CD4-positive, alpha-beta T cell treated with Interleukin-1 beta for 1 hour (primary cell): ENCODE data around the gene EXT2.

Experiments
- DNase-seq, 2 donors: peaks; one replicate each; pipeline ENCODE4 v3.0.0-alpha.2; 2020 to 2022

Gene EXT2

DNA sequence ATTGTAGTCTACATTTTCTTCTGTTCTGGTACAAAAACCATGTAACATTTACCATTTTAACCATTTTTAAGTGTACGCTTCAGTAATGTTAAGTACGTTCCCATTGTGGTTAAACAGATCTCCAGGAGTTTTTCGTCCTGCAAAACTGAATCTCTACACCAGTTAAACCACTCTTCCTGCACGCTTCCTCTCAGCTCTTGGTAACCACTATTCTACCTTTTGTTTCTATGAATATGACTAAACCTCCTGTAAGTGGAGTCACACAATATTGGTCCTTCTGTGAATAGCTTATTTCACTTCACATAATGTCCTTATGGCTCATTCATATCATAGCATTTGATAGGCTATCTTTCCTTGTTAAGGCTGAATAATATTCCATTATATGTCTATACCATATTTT, 7.1 kb upstream of the EXT2 start:
- no peak for DNase-seq

DNA sequence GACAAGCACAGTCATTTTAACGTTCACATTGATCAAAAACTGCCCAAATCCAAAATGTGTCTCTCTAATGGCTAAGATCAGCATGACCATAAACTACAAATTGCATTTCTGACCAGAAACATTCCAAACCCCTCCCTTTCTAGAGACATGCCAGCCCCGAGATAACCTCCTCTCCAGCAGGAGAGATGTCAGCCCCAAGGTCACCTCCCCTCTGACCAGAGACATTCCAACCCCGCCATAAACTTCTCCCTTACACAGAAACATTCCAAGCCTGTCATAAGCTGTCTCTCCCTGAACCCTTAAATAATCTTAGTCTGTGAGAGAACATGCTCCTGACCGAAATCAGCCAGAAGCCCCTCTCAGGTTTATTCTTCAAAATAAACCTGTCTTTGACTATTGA, 6.6 kb upstream of the EXT2 start:
- DNase-seq = no peak

DNA sequence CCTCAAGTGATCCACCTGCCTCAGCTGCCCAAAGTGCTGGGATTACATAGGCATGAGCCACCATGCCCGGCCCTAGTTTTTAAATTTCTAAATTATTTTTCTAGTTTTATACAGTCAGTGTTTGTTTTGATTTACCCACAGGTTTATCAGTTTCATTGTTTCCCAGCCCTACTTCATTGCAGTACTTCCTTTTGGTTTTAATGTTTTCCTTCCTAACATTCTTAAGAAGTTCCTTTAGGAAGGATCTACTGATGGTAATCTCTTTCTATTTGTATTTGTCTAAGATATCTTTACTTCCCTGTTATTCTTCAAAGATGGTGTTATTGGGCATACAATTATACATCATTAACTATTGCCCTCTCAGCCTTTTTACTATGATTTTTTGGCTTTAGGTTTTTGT, 4.9 kb upstream of the EXT2 start:
- no peak for DNase-seq

DNA sequence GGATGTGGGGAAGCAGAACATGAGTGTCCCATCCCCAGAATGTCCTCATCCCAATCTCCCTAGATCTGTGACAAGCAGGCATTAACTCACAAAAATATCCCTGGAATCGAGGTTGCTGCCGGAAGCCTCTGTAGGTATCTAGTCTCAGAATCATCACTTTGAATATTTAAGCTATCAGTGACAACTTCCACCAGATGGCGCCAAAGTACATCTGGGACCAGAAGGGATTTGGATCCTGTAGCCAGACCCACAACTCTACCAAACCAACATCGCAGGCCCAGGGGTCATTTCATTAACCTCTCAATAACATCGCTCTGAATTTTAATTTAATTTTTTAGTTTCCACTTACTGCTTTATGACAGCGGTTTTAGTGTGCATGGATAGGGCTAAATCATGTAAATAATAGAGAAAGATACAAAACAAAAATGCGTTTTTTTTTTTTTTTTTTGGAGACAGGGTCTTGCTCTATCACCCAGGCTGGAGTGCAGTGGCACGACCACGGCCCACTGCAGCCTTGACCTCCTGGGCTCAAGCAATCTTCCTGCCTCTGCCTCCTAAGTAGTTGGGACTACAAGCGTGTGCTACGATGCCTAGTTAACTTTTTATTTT, 1.1 kb upstream of the EXT2 start:
- DNase-seq = peak; percentile 71 to 83

DNA sequence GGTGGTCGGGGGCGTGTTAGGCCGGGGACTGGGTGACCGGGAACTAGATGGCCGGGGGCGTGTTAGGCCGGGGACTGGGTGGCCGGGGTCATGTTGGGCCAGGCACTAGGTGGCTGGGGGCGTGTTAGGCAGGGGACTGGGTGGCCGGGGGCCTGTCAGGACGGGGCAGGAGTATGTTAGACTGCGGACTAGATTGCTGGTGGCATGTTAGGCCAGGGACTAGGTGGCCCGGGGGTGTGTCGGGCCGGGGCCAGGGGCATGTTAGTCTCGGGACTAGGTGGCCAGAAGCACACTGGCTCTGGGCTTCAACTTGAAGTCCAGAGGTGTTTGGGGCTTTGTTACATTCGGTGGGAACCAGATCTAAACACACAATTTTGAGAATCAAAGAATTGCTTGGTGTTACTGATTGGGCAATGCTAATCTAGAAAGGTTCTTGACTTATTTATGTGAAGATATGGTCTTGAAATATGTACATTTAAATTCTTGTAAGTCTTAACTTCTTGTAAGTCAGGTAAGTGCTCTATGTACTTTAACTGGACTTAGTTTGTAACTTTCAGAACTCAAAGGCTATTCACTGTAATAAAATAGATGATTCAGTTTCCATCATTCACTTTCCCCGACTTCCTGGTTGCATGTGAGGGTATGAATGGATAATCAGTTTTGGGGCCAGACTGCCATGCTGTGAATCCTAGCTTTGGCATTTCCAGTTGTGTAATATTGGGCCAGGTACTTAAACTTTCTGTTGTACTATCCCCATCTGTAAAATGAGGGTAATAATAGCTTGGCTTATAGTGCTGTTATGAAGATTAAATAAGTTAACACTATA, 1.1 kb downstream of the EXT2 start:
- no peak for DNase-seq

DNA sequence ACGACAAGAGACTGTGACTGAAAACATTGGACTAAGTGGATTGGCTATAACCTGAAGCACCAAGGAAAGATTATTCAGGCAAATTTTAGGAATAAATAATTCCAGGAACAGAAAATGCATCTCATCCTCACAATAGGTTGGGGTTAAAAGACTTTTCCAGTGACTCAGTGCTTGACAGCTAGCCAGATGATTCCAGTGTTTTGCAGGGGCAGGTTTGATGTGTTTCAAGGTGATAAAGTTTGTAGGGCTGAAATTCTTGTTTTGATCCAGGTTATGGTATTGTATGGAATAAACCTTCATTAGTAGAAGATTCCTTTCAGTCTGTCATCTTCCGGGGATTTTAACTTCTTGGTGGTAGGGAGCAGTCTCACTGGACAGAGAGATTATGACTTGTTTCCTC, 2.3 kb downstream of the EXT2 start:
- DNase-seq = no peak

DNA sequence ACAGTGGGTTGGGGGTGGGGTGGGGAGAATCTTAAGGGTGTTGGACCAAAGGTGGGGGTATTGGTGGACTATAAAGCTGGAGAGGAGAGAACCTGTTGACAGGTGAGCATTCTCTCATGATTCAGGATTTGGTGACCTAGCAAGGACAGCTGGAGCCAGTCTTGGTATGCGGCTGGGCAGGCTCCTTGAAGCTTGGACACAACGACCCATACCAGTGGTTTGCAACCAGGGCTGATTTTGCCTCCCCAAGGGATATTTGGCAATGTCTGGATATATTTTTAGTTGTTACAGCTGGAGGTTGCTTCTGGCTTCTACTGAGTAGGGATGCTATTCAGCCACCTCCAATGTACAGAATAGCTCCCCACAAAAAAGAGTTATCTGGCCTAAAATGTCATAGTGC, 5.6 kb downstream of the EXT2 start:
- DNase-seq = no peak

DNA sequence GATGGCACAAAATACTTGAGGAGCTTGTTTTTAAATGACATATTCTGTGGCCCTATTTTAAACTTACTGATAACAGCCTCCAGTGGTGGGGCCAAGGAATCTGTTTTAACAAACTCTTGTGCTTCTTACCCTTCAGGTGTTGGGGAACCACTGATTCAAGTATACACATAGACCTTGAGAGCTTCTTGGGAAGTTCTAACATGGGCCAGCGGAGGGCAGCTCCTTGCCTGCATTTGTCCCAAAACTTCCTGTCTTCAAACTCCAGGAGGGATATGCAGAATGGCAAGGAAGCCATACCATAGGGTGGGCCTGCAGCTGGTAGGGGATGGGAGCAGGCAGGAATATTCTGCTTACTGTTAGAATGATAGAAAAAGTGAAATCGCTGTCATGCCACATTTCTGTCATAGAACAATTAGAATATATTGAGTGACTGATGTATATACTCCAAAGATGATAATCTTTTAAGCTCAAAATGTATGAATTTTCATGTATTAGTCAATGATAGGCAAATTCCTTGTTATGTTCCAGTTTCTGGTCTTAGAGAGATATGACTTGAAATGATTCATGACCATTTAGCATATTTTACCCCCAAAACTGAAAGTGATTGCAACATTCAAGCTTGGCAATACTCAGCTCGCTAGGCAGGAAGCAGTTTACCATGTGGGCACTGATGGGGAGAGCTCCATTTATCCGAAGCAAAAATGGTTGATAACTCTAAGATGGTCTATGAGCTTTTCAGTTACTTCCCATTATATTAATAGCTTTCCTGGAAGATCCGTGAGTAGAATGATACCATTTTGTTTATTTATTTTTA, 9.2 kb downstream of the EXT2 start:
- no peak for DNase-seq

DNA sequence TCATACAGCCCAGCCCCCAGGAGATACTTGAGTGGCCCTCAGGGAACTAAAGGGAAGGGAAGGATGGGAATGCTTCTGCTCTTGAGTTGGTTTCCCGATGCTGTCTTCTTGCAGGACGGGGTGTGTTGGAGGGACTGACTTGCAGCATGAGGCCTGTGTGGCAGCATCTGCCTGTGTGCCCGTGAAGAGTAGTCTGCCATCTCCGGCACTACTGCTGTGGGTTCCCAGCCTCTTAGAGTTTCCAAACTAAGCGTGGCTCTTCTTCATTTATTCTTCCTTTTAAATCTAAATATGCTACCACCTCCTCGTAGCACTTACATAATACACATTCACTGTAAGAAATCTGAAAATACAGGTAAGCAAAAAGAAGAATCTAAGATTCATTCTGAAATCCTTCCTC, 12.8 kb downstream of the EXT2 start:
- DNase-seq = no peak

DNA sequence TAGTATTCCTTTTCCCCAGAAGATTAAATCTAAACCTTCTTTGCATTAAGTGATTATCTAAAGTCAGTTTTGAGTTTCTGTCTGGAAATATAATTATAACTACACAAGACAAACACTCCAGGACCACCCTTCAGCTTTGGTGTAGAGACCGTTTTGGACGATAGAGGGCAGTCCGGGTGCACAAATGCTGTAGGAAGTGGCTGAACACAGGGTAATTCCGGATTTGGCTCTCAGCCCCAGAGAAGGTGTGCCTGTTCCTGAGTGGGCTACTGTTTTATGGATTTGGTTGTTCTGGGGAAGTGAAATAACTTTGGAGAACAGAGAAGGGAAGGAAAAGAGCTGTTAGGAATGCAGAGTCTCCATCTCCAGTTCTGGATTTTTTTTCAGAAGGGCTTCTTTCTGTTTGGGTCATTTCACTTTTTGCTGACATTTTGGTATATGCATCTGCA, 14.8 kb downstream of the EXT2 start:
- peak; percentile 45 to 57 for DNase-seq

DNA sequence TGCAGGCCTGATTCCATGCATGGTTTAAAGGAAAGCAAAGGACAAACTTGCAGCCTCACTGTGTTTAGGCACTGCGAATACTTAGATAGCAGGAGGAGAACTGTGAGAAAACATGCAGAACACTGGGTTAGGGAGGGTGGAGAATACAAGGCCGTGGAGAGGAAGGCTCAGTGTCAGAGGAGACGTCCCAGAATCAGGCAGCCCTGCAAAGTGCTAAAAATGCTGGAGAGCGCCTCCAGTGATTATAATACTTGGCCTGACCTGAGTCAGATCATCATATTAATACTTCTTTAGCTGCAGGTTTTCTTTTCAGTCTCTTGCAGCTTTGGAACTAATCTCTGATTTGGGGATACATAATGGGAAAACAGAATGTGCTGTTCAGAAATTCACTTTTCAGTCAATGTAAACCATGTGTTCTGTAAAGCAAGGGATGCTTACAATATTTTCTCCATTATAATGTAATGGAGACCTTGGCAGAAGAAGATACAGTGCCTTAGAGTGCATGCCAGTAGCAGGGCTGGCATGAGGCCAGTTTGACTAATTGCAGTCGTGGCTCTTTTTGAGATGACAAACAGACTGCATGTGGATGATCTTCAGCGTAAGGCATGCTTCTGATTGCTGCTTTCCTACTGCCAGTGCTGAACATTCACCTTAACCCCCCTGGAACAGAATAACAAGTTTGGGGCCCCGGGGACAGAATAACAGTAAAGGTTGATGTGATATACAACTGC, 16.8 kb downstream of the EXT2 start:
- DNase-seq = no peak

DNA sequence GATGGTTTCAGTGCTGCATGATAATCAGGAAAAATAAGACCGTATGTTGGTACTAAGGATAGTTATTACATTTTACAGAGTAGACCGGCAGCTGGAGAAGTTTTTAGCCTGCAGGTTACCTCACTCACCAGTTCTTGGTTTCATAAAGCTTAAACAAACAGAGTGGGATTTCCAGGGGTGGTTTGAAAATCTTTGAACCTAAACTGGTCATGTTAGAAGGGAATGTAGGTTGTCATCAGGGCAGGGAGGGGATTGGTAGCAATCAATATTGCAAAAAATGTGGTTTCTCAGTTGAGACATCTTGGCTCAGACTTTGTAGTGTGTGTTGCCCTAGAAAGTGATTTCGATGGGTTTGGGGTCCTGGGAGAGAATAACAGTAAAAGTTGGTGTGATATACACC, 17.5 kb downstream of the EXT2 start:
- DNase-seq = no peak

DNA sequence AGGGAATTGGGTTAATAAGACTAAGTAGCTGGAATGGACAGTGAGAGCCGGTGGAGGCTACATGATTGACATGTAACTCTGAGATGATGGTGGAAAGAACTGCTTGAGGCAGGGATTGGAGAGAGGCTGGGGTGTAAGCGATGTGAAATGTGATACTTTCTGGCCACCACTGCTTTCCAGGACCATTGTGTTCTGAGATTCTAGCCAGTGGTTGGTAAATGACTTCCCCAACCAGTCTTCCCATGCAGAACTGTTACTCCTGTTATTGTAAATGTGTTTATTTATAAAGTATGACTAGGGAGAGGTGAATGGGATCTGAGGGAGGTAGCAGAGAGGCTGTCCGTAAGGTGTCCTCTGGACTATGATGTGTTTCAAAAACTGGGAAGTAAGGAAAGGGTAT, 18.1 kb downstream of the EXT2 start:
- no peak for DNase-seq

DNA sequence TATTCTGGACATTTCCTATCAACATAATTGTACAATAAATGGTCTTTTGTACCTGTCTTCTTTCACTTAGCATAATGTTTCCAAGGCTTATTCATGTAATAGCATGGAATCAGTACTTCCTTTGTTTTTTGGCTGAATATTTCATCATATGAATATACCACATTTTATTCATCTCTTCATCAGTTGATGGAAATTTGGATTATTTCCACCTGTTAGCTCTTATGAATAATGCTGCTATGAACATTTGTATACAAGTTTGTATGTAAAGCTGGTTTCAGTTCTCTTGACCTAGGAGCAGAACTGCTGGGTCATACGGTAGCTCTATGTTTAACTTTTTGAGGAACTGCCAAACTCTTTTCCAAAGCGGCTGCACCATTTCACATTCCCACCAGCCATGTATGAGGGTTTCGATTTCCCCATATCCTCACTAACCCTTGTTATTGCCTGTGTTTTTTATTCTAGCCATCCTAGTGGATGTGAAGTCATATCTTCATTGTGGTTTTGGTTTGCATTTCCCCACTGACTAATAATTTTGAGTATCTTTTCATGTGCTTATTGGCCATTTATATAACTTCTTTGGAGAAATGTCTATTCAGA, 20.9 kb downstream of the EXT2 start:
- no peak for DNase-seq

DNA sequence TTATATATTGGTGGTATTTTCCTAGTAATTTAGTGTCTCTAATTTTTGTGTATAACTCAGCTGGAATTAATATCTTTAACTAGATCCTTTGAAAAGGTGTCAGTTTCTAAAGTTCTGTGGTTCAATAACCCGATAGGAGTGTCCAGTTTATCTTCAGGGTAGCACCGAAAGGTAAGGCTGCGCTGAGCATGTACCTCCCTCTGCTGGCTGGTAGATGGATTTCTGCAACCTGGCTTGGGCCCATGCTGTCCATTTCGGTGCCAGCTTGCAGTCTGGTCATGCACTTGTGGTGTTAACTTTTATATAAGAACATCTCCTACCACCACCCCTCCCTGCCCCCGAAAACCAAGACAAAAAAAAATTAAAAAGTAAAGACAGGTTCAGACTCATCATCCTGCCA, 24.7 kb downstream of the EXT2 start:
- no peak for DNase-seq

DNA sequence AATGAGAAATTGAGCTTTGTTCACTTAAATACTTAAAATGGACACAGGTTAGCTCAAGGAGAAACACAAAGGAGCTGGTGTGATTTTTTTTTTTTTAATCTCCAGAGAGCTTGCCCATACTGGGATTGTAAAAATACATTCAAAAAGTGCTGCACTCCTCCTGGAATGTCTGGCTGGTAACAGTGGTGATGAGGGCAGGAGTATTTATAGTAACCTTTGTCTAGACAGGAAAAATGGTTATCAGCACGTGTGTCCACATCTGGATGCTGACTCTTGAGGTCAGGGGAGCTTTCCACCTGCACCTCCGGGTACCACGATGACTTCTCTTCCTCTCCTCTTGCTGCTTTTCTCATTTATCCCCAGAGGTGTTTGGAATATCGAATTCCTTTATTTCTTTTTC, 30.1 kb downstream of the EXT2 start:
- no peak for DNase-seq

DNA sequence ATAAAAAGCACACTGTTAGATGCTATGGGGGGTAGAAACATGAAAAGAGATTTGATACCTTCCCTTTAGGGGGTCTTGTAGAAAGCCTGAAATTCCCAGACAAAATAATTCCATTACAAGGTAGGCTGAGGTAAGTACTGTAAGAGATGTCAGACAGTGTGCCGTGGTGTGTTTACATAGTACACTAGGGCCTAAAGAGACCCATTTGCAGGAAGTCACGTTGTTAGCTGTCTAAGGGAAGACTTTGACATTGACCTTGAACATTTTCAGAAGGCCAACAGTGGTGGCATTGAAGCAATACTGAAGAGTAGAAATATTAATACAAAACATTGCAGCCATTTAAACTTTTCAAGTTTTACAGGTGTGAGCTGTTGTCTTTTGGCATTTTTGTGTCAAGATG, 30.8 kb downstream of the EXT2 start:
- no peak for DNase-seq

DNA sequence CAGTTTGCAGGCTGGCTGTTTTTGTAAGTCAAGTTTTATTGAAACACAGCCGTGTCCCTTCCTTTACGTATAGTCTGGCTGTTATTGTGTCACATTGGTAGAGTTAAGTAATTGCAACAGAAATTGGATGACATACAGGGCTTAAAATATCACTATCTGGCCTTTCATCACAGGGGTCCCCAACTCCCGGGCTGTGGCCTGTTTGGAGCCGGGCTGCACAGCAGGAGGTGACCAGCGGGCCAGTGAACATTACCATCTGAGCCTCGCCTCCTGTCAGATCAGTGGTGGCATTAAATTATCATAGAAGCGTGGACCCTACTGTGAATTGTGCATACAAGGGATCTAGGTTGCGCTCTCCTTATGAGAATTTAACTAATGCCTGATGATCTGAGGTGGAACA, 31.7 kb downstream of the EXT2 start:
- no peak for DNase-seq

DNA sequence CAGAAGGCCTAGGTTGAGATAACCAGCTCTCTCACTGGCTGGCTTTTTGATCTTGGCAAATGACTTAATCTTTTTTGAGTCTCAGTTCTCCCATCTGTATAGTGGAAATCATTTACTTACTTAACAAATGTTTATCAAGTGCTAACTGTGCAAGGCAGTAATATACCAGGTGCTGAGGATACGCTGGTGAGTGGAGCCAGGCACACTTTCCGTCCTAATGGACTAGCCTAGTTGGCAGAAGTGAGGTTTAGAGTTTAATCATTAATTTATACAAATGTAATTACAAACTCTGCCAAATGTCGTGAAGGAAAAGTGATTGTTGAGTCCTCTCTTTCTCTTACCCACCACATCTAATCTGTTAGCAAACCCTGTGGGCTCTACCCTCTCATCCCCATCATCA, 33.3 kb downstream of the EXT2 start:
- DNase-seq = no peak

DNA sequence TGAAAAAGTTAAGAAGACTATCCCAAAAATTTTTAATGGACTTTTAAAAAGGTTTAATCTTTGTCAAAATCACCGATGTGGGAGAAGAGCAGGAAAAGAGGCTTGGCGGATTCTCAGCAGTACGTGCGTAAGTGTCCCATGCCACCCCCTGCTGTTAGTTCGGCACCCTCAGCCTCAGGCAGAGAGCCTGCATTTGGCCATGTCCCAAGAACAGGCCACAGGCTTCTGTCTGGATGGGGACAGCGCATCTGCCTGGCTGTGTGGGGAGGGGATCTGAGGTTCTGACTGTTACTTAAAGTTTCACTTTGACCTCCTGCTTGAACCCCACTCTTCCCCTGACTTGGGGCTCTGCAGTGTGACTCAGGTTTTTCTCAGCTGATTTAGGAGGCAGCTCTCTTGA, 35.3 kb downstream of the EXT2 start:
- no peak for DNase-seq

DNA sequence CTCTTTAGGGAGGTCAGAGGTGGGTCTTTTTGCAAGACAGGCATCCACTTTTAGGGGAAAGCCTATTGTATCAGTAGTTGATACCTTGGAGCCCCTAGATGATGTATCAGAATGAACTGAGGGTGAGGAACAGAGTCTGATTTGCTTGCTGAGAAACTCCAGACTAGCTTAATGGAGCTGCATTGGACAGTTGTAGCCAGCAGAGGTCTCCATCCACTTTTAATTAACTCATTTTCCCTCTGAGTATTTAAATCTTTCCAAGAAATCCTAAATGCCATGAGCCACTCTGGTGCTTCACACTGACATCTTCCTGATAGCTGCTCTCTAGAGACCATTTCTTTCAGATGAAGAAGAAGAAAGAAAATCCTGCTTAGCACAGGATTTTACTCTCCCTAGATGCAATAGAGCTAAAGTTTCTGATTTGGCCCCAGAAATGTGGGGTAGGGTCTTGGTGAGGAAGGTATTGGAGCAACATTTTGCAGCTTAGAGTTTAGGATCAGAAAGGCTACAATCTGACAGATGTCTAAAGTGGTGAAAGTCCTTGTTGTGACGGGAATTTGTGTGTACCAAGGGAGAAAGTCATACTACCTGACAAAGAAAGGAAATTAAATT, 38.0 kb downstream of the EXT2 start:
- DNase-seq = no peak

DNA sequence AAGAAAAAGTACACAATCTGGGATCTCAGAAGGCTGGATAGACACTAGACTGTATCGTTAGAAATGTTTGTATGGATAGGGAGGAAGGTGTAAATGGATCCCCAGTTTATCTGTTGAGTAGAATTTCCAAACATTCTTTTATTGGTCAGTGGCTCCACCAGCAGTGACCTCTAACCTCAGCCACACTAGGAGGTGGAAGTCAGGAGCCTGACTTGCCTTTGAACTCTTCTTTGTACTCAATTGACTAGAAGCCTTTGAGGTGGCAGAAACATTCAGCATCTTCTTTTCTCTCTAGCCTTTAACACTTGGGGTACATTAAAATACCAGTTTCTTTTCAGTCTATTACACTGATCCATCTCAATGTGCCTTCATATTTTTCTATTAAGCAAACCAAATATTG, 39.1 kb downstream of the EXT2 start:
- no peak for DNase-seq
